ENCODE measurements around the gene RNF41.

RNF41 gene

DNA sequence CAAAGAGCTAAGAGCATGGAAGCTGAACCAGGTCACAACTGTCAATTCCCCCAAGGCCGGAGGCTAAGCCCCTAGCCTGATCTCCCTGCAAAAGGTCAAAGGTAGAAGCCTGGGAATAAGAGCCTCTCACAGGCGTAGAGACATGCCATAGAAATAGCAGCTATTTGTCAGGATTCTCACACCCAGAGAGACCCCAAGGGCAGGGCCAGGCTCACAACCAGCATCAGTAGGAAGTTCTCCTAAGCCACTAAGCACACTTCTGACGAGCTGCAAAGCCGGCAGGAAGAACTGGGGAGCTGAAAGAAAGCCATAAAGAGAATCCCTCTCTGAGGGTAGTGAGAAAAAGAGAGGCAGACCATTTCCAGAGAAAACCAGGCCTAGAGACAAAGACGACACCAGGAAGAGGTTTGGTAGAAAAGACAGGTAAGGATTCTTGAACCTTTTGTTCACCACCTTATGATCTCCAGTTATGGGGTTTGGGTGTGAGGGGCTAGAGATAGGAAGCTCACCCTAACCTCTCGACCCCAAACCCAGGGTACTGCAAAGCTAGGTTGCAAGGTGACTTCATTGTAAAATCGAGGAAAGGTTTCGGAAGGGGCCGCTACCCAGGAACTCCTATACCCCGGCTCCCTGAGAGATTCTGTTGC, 33.5 kb downstream of the RNF41 start:
- H4K20me1 ChIP-seq (ENCODE audit: low read depth, low read length) = no peaks in the 10 kb centered on the region
- TF ChIP-seq EZH2phosphoT487 (conservative IDR thresholded peaks at IDR 0.05; ENCODE audit: low read length) = no peak
- TF ChIP-seq, protein P1, sequence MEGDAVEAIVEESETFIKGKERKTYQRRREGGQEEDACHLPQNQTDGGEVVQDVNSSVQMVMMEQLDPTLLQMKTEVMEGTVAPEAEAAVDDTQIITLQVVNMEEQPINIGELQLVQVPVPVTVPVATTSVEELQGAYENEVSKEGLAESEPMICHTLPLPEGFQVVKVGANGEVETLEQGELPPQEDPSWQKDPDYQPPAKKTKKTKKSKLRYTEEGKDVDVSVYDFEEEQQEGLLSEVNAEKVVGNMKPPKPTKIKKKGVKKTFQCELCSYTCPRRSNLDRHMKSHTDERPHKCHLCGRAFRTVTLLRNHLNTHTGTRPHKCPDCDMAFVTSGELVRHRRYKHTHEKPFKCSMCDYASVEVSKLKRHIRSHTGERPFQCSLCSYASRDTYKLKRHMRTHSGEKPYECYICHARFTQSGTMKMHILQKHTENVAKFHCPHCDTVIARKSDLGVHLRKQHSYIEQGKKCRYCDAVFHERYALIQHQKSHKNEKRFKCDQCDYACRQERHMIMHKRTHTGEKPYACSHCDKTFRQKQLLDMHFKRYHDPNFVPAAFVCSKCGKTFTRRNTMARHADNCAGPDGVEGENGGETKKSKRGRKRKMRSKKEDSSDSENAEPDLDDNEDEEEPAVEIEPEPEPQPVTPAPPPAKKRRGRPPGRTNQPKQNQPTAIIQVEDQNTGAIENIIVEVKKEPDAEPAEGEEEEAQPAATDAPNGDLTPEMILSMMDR (IDR thresholded peaks at IDR 0.05; ENCODE audit: insufficient read depth, low read length, poor library complexity, severe bottlenecking) = no peak
- H3K79me2 ChIP-seq (ENCODE audit: insufficient read depth, low read length) = peaks cover 25% of the 10 kb centered on the region
- H3K4me2 ChIP-seq (ENCODE audit: low read depth, low read length, poor library complexity, severe bottlenecking) = peak overlapping the region; percentile 67
- H3K4me3 ChIP-seq (ENCODE audit: insufficient read depth, low read length, poor library complexity, severe bottlenecking) = peak overlapping the region; percentile 97
- H3K9me2 ChIP-seq (replicated peaks; ENCODE audit: insufficient read depth, low read length) = no peaks in the 10 kb centered on the region
- no peak overlapping the region for H2AFZ ChIP-seq (ENCODE audit: low read depth, low read length, severe bottlenecking)
- peak overlapping the region; percentile 48 for H3K27ac ChIP-seq (ENCODE audit: low read depth, low read length)
- H3K36me3 ChIP-seq (ENCODE audit: low read length) = peaks cover 10% of the 10 kb centered on the region
- H3K27me3 ChIP-seq (ENCODE audit: low read length) = no peaks in the 10 kb centered on the region
- no peaks in the 10 kb centered on the region for H3K9me3 ChIP-seq (ENCODE audit: insufficient read depth, low read length)
- peak overlapping the region; percentile 92 for H3K9ac ChIP-seq (ENCODE audit: low read length)
- peaks cover 20% of the 10 kb centered on the region for H3F3A ChIP-seq (ENCODE audit: insufficient read depth)

DNA sequence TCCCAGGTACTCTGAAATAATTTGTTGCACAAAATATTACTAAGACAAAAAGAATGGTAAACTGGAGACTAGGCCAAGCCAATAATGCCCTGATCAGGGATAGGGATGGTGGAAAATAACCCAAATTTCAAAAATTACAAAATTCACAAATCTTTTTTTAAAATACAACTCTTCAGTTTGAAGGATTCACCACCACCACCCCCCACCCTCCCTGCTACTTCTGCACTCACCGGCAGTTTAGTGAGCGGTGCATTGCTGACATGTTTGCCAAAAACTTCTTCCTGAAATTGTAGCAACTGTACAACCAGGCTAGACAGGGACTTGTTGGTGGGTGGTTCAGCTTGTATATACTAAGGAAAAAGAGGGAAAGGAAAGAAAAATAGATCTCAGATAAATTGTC, 34.8 kb downstream of the RNF41 start:
- TF ChIP-seq, protein P1 (IDR thresholded peaks at IDR 0.05; ENCODE audit: insufficient read depth, low read length, poor library complexity, severe bottlenecking) = no peak
- no peak for TF ChIP-seq EZH2phosphoT487 (conservative IDR thresholded peaks at IDR 0.05; ENCODE audit: low read length)
- H3K4me3 ChIP-seq (ENCODE audit: insufficient read depth, low read length, poor library complexity, severe bottlenecking) = no peak overlapping the region
- peaks cover 25% of the 10 kb centered on the region for H3K79me2 ChIP-seq (ENCODE audit: insufficient read depth, low read length)
- no peaks in the 10 kb centered on the region for H4K20me1 ChIP-seq (ENCODE audit: low read depth, low read length)
- no peak overlapping the region for H2AFZ ChIP-seq (ENCODE audit: low read depth, low read length, severe bottlenecking)
- H3K36me3 ChIP-seq (ENCODE audit: low read length) = peaks cover 12% of the 10 kb centered on the region
- no peaks in the 10 kb centered on the region for H3K9me2 ChIP-seq (replicated peaks; ENCODE audit: insufficient read depth, low read length)
- peak overlapping the region; percentile 67 for H3K4me2 ChIP-seq (ENCODE audit: low read depth, low read length, poor library complexity, severe bottlenecking)
- H3F3A ChIP-seq (ENCODE audit: insufficient read depth) = peaks cover 13% of the 10 kb centered on the region
- peak overlapping the region; percentile 92 for H3K9ac ChIP-seq (ENCODE audit: low read length)
- H3K27me3 ChIP-seq (ENCODE audit: low read length) = no peaks in the 10 kb centered on the region
- no peaks in the 10 kb centered on the region for H3K9me3 ChIP-seq (ENCODE audit: insufficient read depth, low read length)
- no peak overlapping the region for H3K27ac ChIP-seq (ENCODE audit: low read depth, low read length)

DNA sequence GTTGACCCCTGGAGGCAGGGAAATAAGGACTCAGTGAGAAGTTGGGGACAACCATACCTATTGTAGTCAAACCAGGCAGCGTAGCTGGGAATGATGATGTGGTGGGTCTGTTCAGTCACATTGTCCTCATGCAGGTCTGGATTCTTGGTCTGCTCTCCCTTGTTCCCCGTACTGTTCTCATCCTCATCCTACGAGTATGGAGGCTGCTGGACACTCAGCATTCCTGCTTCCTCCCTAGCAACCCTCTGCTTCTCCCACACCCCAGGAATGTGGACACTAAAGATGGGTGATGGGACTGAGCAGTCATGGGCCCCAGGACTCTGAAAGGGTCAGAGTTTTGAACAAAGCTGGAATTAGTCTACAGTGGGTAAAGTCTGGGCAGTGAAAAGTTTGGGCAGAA, 43.4 kb downstream of the RNF41 start:
- Histone ChIP-seq H3K36me3 (ENCODE audit: low read length) (peaks cover 26% of the 10 kb centered on the region), H3K9me2 (replicated peaks; ENCODE audit: insufficient read depth, low read length) (no peaks in the 10 kb centered on the region), H2AFZ (ENCODE audit: low read depth, low read length, severe bottlenecking) (no peak overlapping the region), H3K9me3 (ENCODE audit: insufficient read depth, low read length) (no peaks in the 10 kb centered on the region), H3K4me2 (ENCODE audit: low read depth, low read length, poor library complexity, severe bottlenecking) (no peak overlapping the region), H3K9ac (ENCODE audit: low read length) (no peak overlapping the region), H3K4me3 (ENCODE audit: insufficient read depth, low read length, poor library complexity, severe bottlenecking) (no peak overlapping the region), H3F3A (ENCODE audit: insufficient read depth) (no peaks in the 10 kb centered on the region), H3K27me3 (ENCODE audit: low read length) (no peaks in the 10 kb centered on the region), H3K27ac (ENCODE audit: low read depth, low read length) (no peak overlapping the region), H4K20me1 (ENCODE audit: low read depth, low read length) (no peaks in the 10 kb centered on the region), H3K79me2 (ENCODE audit: insufficient read depth, low read length) (no peaks in the 10 kb centered on the region)
- no peak for TF ChIP-seq EZH2phosphoT487 (conservative IDR thresholded peaks at IDR 0.05; ENCODE audit: low read length)
- TF ChIP-seq, protein P1 (IDR thresholded peaks at IDR 0.05; ENCODE audit: insufficient read depth, low read length, poor library complexity, severe bottlenecking) = no peak

Measured in SU-DHL-6 (cell line).